HepG2 (cell line): ENCODE results near the gene ZFYVE28. TPM values are rescaled to one million over a fixed set of nuclear protein-coding genes. Genes with fewer than 3 reads are reported as not detected.
A peak's percentile ranks its signal among the peaks of the same experiment; 100 is the strongest.

Source experiments
- ATAC-seq: fragments of 200-7000 bp; cut with Tn5 transposase; 3 replicates; pipeline ENCODE4 v1.9.1; 2020; ENCODE audit warnings: mild to moderate bottlenecking, moderate library complexity
- BruUV-seq: library from RNA; stranded (reverse); fragments of 400-500 nt; replicated peaks from 2 replicates; lab custom pipeline; 2021; lab: Mats Ljungman, UMichigan
- CTCF ChIA-PET: fragments of 300-600 bp; formaldehyde crosslinking; extraction: SDS; loops from one replicate; lab custom pipeline; 2021; ENCODE audit warnings: low total read pairs, inconsistent platforms, low intra/inter-chr PET ratio; lab: Yijun Ruan, JAX
- POLR2A ChIA-PET: fragments of 350-600 bp; sonication (Branson Sonifier 250); formaldehyde crosslinking; loops from one replicate; lab custom pipeline; 2020; ENCODE audit warnings: antibody characterized with exemption, inconsistent platforms; lab: Yijun Ruan, JAX
- DNase-seq: peaks from one replicate; pipeline ENCODE4 v3.0.0-alpha.2; 2015; ENCODE audit warnings: low spot score
- FAIRE-seq: peaks from 3 replicates; lab custom pipeline; 2011; peaks lifted over from hg19 to GRCh38; lab: Jason Lieb, UNC
- H2AFZ ChIP-seq: one replicate; pipeline ENCODE4 v1.6.1; 2011; ENCODE audit warnings: low read length, inconsistent platforms
- H3K27ac ChIP-seq: fragments of 300-600 bp; 3 replicates; pipeline ENCODE4 v1.8.0; 2011; ENCODE audit warnings: mixed run types, mild to moderate bottlenecking, mixed read lengths, low read length, inconsistent platforms; ENCODE audit not compliant: insufficient read depth; ENCODE audit errors: extremely low read length
- H3K27me3 ChIP-seq, 2 experiments: fragments of 200-600 bp in 1 of 2; 2 replicates in 1 of 2; 3 replicates in 1 of 2; pipeline versions ENCODE4 v1.6.0 to v1.8.0; 2011; ENCODE audit warnings: low read length in 2 of 2, mild to moderate bottlenecking in 2 of 2, moderate library complexity in 2 of 2, inconsistent platforms in 1 of 2; ENCODE audit not compliant: insufficient read depth in 2 of 2, control insufficient read depth in 1 of 2
- H3K36me3 ChIP-seq, 2 experiments: fragments of 200-600 bp in 1 of 2; replicated peaks in 1 of 2; 2 replicates in 1 of 2; 3 replicates in 1 of 2; pipeline versions ENCODE4 v1.5.1 to v1.8.0; 2011; ENCODE audit warnings: low read length in 2 of 2, inconsistent platforms in 1 of 2; ENCODE audit not compliant: insufficient read depth in 2 of 2, control insufficient read depth in 1 of 2
- H3K4me1 ChIP-seq: 2 replicates; pipeline ENCODE4 v1.5.1; 2012; ENCODE audit warnings: low read length, inconsistent platforms; ENCODE audit not compliant: insufficient read depth
- H3K4me2 ChIP-seq: 2 replicates; pipeline ENCODE4 v1.6.0; 2011; ENCODE audit warnings: low read depth, low read length, inconsistent platforms
- H3K4me3 ChIP-seq, 3 experiments: fragments of 200-600 bp in 1 of 3; sonication (generic), shearing (Covaris generic) in 1 of 3; replicated peaks in 1 of 3; 2 replicates each; pipeline ENCODE4 v1.5.1; 2011 to 2016; ENCODE audit warnings: low read length in 3 of 3, inconsistent platforms in 2 of 3, low read depth in 2 of 3, mild to moderate bottlenecking in 2 of 3, control low read depth in 1 of 3, mixed read lengths in 1 of 3; ENCODE audit not compliant: insufficient read depth in 1 of 3
- H3K79me2 ChIP-seq: one replicate; pipeline ENCODE4 v1.6.1; 2011; ENCODE audit warnings: low read length, inconsistent platforms; ENCODE audit not compliant: insufficient read depth
- H3K9ac ChIP-seq: 2 replicates; pipeline ENCODE4 v1.6.0; 2011; ENCODE audit warnings: mild to moderate bottlenecking, low read depth, low read length, inconsistent platforms; ENCODE audit not compliant: insufficient read depth
- H3K9me3 ChIP-seq: 2 replicates; pipeline ENCODE4 v1.5.1; 2012; ENCODE audit warnings: mild to moderate bottlenecking, low read length
- H4K20me1 ChIP-seq: 2 replicates; pipeline ENCODE4 v1.6.0; 2011; ENCODE audit warnings: inconsistent platforms, mild to moderate bottlenecking, low read length, moderate library complexity; ENCODE audit not compliant: insufficient read depth
- HNRNPL ChIP-seq: fragments of 200-400 bp; formaldehyde crosslinking; IDR thresholded peaks from 2 replicates; pipeline ENCODE4 v1.6.1; 2017; ENCODE audit warnings: mild to moderate bottlenecking, low read depth, low read length
- ZFX ChIP-seq: sonication (generic); formaldehyde crosslinking; IDR thresholded peaks from 2 replicates; pipeline ENCODE4 v1.4.0; 2020; ENCODE audit warnings: mild to moderate bottlenecking, low read depth, missing genetic modification reagents, moderate library complexity
- ZNF337 ChIP-seq: sonication (generic); formaldehyde crosslinking; IDR thresholded peaks from 2 replicates; pipeline ENCODE4 v1.5.1; 2020; ENCODE audit warnings: missing genetic modification reagents, low read depth, mild to moderate bottlenecking, borderline replicate concordance
- ZNF33B ChIP-seq: sonication (generic); formaldehyde crosslinking; IDR thresholded peaks from 2 replicates; pipeline ENCODE4 v1.5.1; 2020; ENCODE audit warnings: mild to moderate bottlenecking, missing genetic modification reagents
- ZNF556 ChIP-seq: sonication (generic); formaldehyde crosslinking; IDR thresholded peaks from 2 replicates; pipeline ENCODE4 v1.4.0; 2020; ENCODE audit warnings: mild to moderate bottlenecking, missing genetic modification reagents, borderline replicate concordance
- ZNF83 ChIP-seq: sonication (generic); formaldehyde crosslinking; IDR thresholded peaks from 2 replicates; pipeline ENCODE4 v1.4.0; 2020; ENCODE audit warnings: missing genetic modification reagents, mild to moderate bottlenecking, borderline replicate concordance
- WGBS: methylation state at CpG from one replicate; pipeline ENCODE4 v1.1.6; 2017; ENCODE audit warnings: low lambda C conversion rate; 5-methylcytosine and 5-hydroxymethylcytosine counted together
- in situ Hi-C: cut with HindIII; loops from 2 replicates; pipeline ENCODE4 v1.10.0; 2017; ENCODE audit warnings: low pct_unique_long_range_greater_than_20kb; ENCODE audit not compliant: extremely low pct_ligation_motif_present
- intact Hi-C: fragments of 100-400 bp; cut with micrococcal nuclease; formaldehyde crosslinking; loops from one replicate; pipeline ENCODE4 v1.10.0; 2022; ENCODE audit not compliant: unreplicated experiment
- polyA plus RNA-seq, 8 experiments: library from polyadenylated mRNA; depleted of rRNA in 3 of 8; stranded (reverse) in 7 of 8; unstranded in 1 of 8; fragments of >200 nt; fragmentation: Illumina TruSeq in 4 of 8; extraction: Trizol in 4 of 8; gene quantifications; 2 replicates each; pipeline versions ENCODE4 v1.2.1 to v1.2.3, GENCODE V29; 2011 to 2016; ENCODE audit warnings: low read depth in 4 of 8, missing spikeins in 1 of 8, mixed read lengths in 1 of 8; ENCODE audit not compliant: insufficient read depth in 1 of 8
- total RNA-seq, 5 experiments: library from RNA; depleted of rRNA; stranded (reverse); fragments of >200 nt; fragmentation: Illumina TruSeq; extraction: Trizol; gene quantifications; 2 replicates each; pipeline ENCODE4 v1.2.3, GENCODE V29; 2016; ENCODE audit warnings: low read depth in 1 of 5
- TF ChIP-seq, protein P1 (sequence below): sonication (generic); formaldehyde crosslinking; IDR thresholded peaks from 2 replicates; pipeline ENCODE4 v1.5.1; 2020; ENCODE audit warnings: mild to moderate bottlenecking, missing genetic modification reagents, moderate library complexity

ZFYVE28 gene
- total and polyA plus RNA-seq, 2 of the 13 experiments (the other 11 are each of a cell fraction or from before 2014, with no cell fraction given) = 0.12 to 0.22 TPM

DNA sequence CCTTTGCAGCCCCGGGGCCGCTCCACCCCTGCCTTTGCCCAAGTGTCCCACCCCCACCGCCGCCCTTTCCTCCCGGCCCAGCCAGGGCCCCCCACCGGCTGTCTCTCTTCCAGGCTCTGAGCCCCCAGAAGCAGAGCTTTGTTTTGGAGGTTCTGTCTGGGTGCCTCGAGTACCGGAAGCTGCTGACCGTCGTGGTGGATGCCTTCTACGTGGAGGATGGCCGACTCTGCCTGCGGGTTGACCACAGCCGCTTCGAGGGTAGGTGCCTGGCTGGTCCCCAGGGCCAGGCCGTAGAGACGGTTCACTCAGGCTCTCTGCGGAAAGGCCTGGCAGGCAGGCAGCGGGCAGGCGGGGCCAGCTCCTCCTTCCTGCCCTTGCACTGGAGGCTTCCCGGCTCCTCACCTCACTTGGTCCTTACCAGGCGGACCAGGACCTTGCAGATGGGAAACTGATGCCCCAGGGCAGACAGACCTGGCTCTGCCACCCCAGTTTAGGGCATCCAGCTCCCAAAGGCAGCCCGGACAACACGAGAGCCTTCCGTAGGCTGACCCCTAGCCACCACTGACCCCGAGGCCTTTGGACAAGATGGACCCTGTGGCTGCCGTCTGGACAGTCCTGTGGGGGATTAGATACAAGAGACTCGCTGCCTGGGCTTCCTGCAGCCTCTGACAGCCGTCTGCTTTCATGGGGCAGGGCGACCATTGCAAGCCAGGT, 18.5 kb upstream of the ZFYVE28 start:
- H3K36me3 ChIP-seq = no peaks in the 10 kb centered on the region
- peak; percentile 28; the same call in 2 of the 3 replicates for ATAC-seq
- no peak overlapping the region for H2AFZ ChIP-seq
- peaks cover 9 to 52% of the 10 kb centered on the region in 2 experiments; a peak in 4 of 5 replicates for H3K27me3 ChIP-seq
- TF ChIP-seq ZFX (CRISPR knock-in tag) (0 out of 2 replicates have a peak, but pooled peaks have one; percentile 28), ZNF556 (CRISPR knock-in tag) (0 out of 2 replicates have a peak, but pooled peaks have one; percentile 25), ZNF337 (no peak), ZNF33B (CRISPR knock-in tag) (no peak), ZNF83 (CRISPR knock-in tag) (no peak), HNRNPL (0 out of 2 replicates have a peak, but pooled peaks have one; percentile 31)
- TF ChIP-seq, protein P1, sequence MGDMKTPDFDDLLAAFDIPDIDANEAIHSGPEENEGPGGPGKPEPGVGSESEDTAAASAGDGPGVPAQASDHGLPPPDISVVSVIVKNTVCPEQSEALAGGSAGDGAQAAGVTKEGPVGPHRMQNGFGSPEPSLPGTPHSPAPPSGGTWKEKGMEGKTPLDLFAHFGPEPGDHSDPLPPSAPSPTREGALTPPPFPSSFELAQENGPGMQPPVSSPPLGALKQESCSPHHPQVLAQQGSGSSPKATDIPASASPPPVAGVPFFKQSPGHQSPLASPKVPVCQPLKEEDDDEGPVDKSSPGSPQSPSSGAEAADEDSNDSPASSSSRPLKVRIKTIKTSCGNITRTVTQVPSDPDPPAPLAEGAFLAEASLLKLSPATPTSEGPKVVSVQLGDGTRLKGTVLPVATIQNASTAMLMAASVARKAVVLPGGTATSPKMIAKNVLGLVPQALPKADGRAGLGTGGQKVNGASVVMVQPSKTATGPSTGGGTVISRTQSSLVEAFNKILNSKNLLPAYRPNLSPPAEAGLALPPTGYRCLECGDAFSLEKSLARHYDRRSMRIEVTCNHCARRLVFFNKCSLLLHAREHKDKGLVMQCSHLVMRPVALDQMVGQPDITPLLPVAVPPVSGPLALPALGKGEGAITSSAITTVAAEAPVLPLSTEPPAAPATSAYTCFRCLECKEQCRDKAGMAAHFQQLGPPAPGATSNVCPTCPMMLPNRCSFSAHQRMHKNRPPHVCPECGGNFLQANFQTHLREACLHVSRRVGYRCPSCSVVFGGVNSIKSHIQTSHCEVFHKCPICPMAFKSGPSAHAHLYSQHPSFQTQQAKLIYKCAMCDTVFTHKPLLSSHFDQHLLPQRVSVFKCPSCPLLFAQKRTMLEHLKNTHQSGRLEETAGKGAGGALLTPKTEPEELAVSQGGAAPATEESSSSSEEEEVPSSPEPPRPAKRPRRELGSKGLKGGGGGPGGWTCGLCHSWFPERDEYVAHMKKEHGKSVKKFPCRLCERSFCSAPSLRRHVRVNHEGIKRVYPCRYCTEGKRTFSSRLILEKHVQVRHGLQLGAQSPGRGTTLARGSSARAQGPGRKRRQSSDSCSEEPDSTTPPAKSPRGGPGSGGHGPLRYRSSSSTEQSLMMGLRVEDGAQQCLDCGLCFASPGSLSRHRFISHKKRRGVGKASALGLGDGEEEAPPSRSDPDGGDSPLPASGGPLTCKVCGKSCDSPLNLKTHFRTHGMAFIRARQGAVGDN (CRISPR knock-in tag) = peak; percentile 38; the same call in 1 of the 2 replicates
- TF ChIP-seq, all 625 proteins: peak for 4
- intact Hi-C loops = no loop called here
- Histone ChIP-seq H3K4me2 (peak overlapping the region; percentile 44), H3K4me1 (peaks cover 30% of the 10 kb centered on the region), H3K9me3 (no peaks in the 10 kb centered on the region), H3K4me3 (peak overlapping the region in 1 of 3 experiments; percentile 50; a peak in 2 of 6 replicates), H4K20me1 (no peaks in the 10 kb centered on the region), H3K27ac (no peak overlapping the region), H3K9ac (no peak overlapping the region), H3K79me2 (no peaks in the 10 kb centered on the region)
- ChIA-PET POLR2A (no interaction called here), CTCF (no interaction called here)
- FAIRE-seq (no peak), DNase-seq (no peak)
- 38% methylated on average over 14 of the region's 30 CpGs for WGBS
- in situ Hi-C loops = no loop called here
- no TSS peak for BruUV-seq
